GM19328 (cell line): ENCODE data around the gene HACD2.
A peak's percentile ranks its signal among the peaks of the same experiment; 100 is the strongest.

Experiments used
- ATAC-seq: cut with Tn5 transposase; IDR thresholded peaks from one replicate; pipeline ENCODE4 v1.9.1; 2021; ENCODE audit warnings: mild to moderate bottlenecking, moderate library complexity; ENCODE audit not compliant: unreplicated experiment

The HACD2 gene

GRCh38 chr3:123584988-123585937 lies at the start of gene HACD2:
TSS of gene HACD2 (minus strand) at chr3:123585053. CDS start at chr3:123585027, 26 bp downstream.
- ATAC-seq = peak; percentile 89

DNA sequence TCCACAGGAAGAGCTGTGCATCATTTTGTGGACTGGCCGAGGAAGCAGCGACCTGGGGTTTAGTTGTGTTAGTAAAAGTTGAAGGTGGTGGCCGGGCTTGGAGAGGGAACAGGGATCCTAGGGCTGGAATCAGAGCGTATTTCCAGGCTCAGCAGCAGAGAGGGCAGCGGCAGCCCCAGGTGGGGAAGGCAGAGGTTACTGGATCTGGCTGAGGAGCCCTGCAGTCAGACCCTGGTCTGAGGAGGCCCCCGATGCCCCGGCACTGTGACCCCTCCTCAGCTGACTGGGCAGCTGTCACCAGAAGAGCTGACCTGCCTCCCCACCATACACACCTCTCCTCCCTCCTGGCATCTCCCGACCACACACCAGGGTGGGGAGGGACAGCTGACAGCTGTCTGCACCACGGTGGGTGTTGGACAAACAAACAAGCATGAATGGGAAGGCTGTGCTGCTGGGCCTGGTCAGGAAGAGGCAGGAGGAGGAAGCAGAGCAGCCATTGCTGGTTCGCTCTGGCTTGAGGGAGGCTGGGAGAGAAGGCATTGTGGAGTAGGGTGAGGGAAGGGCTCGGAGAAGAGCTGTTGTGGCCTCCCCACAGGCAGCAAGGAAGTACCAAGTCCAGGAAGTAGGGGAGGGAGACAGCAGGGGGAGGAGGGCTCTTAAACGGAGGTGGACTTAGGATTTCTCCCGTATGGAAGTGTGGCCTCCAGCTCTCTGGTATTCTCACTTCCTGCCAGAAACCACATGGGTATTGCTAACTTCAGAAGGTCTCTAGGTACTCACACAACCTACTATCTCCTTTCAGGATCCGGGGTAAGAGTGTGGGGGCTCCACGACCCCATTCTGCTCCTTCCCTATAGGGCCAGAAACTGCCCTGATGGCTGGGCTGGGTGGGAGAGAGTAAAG lies 49.5 kb upstream of the HACD2 start:
- ATAC-seq = no peak

GRCh38 chr3:123633530-123633929 lies 48.7 kb upstream of the HACD2 start:
- ATAC-seq = no peak

- ATAC-seq = no peak
Measured at GRCh38 chr3:123632161-123632655, 47.4 kb upstream of the HACD2 start.

DNA sequence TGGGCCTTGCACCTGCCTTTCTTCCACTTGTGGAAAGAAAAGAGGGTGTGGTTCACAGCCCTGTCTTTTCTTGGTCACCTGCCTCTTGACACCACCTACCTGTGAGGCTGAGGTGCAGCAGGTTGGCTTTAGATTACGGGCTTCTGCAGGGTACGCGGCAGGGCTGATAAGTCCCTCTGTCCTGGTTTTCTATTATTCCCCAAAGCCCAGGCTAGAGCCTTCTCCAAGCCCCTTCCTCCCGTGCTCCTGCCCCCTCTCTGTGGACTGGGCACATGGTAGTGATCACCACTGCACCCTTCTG lies 44.8 kb upstream of the HACD2 start:
- ATAC-seq = no peak

GRCh38 chr3:123628996-123629746 lies 44.3 kb upstream of the HACD2 start:
- ATAC-seq = no peak

DNA sequence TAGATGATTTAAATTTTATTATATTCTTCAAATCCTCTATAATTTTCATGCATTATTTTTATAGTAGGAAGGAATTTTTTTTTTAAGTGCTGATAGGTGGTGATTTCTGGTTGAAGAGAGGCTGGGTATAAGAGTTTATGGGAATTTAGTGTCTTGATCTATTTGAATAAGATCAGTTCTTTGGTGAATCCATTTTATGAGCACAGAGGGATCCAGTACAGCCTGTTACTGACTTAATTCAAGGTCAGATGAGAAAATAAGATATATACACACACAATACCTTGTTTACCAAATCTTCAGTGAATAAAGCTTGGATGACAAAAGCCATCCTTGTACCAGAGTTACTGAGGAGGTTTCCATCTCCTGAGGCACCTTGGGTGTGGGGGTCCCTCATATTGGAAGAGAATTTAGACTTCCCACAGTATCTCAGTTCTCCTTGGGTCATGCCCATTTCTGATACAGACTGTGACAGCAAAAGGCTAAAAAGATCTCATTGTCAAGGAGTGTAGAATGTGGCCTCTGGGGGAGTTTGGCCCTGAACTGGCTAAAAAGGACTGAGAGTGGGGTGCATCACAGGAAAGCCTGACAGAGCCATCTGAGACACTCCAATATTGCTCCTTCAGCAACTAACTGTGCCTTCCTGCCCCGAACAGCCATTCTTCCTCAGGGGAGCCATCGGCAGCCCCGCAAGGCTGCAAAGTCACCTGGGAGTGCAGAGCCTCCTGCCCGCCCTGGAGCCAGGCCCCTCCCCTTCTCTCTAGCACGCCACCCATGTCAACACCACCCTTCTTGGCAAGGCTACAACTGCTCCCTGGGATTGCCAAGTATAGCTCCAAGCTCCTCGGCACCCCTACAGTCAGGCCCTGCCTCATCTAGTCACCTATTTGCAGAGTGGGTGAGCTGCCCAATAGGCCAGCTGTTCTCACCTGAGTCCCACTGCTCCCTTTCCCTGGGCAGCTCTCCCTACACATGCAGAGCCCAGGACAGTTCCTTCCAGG lies 43.1 kb upstream of the HACD2 start:
- ATAC-seq = no peak

GRCh38 chr3:123626881-123627280 lies 42.0 kb upstream of the HACD2 start:
- ATAC-seq = no peak

GRCh38 chr3:123624302-123624701 lies 39.4 kb upstream of the HACD2 start:
- no peak for ATAC-seq

DNA sequence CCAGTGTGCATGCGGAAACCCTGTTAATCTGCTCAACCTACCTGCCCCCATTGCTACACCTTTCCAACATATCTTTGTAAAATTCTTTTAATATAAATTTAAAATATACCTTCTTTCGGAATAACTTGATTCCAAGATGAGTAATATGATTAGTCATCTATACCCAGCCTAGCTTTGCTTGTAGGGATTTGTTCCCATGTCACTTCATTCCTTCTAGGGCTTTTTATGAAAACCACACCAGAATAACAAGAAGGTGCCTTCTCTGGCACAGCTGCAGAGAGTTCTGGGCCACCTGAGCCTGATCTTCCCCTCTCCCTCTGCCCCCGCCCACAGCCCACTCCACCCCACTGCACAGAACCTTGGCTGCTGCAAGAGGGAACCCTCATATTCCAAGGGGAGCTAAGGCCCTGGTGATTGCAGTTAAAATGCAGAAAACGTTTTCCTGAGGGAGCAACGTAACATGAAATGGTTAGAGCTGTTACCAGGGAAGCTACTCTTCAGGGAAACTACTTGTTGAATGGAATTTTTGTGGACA lies 38.6 kb upstream of the HACD2 start:
- ATAC-seq = no peak

GRCh38 chr3:123622766-123623165 lies 37.9 kb upstream of the HACD2 start:
- ATAC-seq = no peak

DNA sequence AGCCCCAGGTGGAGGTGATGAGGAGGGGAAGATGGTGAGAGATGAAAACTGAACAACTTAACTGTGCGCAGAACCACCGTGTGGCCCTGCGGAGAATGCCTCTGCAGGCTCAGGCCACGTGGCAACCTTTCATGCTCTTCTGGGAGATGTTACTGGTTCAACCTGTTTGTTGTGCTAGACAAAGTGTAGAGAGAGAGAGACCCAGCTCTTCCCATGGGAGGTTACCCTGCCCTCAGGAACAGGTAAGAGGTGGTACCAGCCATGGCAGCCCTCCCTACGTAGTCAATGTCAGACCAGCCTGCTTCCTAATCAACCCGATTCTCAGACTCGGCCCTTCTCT lies 37.0 kb upstream of the HACD2 start:
- ATAC-seq = no peak

- no peak for ATAC-seq
Measured at GRCh38 chr3:123621186-123621849, 36.5 kb upstream of the HACD2 start.

- ATAC-seq = no peak
Measured at GRCh38 chr3:123620343-123620742, 35.5 kb upstream of the HACD2 start.

- no peak for ATAC-seq
Measured at GRCh38 chr3:123618768-123619484, 34.1 kb upstream of the HACD2 start.

DNA sequence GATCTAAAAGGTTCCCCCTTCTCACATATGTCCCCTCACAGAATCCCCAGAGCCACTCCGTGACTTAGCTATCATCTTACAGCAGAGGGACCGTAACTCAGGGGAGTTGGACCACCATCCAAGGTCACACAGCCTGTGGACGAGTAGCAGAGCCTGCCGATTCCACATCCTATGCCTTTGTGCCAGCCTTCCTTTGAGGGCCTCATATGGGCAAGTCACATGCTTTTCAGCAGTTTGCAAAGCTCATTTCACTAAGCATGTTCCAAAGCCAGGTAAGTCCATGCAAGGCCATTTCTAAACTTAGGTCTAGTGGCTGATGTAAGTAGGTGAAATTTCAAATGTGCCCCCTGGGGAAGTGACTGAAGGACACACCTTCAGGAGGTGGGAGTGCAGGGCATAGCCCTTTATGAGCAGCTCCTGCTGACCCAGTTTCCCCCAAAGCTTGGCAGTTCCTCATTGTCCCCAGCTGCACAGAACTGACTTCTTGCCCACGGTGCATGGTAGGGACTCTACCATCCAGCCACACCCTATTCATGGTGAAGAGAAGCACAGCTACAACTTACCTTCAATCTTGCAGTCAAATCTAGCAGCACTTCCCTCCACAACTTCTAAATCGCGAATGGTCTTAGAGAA lies 33.3 kb upstream of the HACD2 start:
- ATAC-seq = no peak

DNA sequence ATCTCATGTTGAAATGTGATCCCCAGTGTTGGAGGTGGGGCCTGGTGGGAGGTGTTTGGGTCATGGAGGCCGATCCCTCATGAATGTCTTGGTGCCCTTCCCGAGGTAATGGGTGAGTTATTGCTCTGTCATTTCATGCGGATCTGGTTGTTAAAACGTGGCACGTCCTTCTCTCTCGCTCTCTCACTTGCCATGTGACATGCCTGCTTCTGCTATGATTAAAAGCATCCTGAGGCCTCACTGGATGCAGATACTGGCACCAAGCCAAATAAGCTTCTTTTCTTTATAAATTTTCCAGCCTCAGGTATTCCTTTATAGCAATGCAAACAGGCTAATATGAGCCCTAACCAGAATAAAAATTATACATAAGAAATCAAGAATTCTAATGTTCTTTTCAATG lies 31.7 kb upstream of the HACD2 start:
- ATAC-seq = no peak

- no peak for ATAC-seq
Measured at GRCh38 chr3:123613543-123613942, 28.7 kb upstream of the HACD2 start.
